ENCODE results near the gene PLK3. TPM values are rescaled to one million over a fixed set of nuclear protein-coding genes. Genes with fewer than 3 reads are reported as not detected.
"Not testable (repeated sequence)": the region's sequence is repeated elsewhere in the genome, so short reads cannot be mapped to it uniquely, and the experiment has no call there.

The PLK3 gene
- total RNA-seq, 1 donor from 2014 or later, result 5.4 TPM

DNA sequence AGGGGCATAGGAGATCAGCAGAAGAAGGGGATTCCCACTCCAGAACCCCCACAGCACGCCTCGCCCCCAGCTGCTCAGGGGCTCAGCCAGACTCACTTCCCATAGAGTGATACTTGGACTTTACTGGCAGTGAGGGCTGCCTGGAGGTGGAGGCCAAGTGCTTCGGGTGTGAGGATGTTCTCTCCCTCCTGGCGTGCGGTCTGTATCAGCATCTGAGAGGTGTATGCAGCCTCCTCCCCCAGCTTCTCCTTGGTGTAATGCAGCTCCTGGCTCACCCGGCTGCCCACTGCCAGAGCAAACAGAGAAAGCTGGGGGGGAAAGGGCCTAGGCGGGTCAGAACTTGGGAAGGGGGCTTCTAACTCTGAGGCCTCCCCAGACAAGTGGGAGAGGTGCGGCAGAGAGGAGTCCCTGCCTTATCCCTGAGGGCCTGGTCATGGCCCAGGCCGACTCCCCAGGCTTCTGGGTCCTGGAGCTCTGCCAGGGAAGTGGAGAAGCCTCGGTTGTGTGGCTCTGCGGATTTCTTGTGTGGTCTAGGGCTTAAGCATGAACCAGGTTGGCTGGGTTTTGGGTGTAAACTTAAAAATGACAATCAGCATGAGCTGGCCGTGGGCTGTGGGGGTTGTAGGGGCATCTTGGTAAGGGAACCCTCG is 32.0 kb downstream of the PLK3 start:
- H3K4me1 ChIP-seq, result peaks cover 8% of the 10 kb centered on the region
- no peak overlapping the region for H3K27ac ChIP-seq (replicated peaks)
- H3K9me3 ChIP-seq (replicated peaks), result no peaks in the 10 kb centered on the region
- intact Hi-C loops (cut with micrococcal nuclease), result no loop called here
- no peaks in the 10 kb centered on the region for H3K36me3 ChIP-seq
- H3K4me3 ChIP-seq, result no peak overlapping the region
- DNase-seq, result no peak
- H3K27me3 ChIP-seq (ENCODE audit: low read depth), result no peaks in the 10 kb centered on the region
- TF ChIP-seq CTCF (IDR thresholded peaks at IDR 0.05; ENCODE audit: borderline replicate concordance), result no peak

DNA sequence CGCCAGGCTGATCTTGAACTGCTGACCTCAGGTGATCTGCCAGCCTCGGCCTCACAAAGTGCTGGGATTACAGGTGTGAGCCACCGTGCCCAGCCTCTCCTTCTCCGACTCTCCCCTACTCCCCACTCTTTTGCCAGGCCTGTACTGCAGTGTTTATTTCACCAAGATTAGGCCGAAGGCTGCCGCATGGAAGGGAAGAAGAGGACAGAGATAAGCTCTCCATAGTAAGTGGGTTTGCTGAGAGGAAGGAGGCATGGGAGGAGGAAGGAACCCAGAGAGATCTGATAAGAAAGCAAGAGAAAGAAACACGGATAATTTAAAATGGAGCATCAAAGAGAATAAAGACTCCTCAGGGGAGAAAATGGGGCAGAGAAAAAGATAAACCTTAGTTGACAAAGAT is 34.2 kb downstream of the PLK3 start:
- H3K9me3 ChIP-seq (replicated peaks), result no peaks in the 10 kb centered on the region
- intact Hi-C loops (cut with micrococcal nuclease), result no loop called here
- no peak overlapping the region for H3K4me3 ChIP-seq
- no peaks in the 10 kb centered on the region for H3K36me3 ChIP-seq
- no peak for DNase-seq
- no peak for TF ChIP-seq CTCF (IDR thresholded peaks at IDR 0.05; ENCODE audit: borderline replicate concordance)
- H3K4me1 ChIP-seq, result peaks cover 8% of the 10 kb centered on the region
- H3K27ac ChIP-seq (replicated peaks), result no peak overlapping the region
- H3K27me3 ChIP-seq (ENCODE audit: low read depth), result no peaks in the 10 kb centered on the region

GRCh38 chr1:44835738-44836675 is 35.8 kb downstream of the PLK3 start:
- H3K27me3 ChIP-seq (ENCODE audit: low read depth), result no peaks in the 10 kb centered on the region
- H3K9me3 ChIP-seq (replicated peaks), result no peaks in the 10 kb centered on the region
- H3K27ac ChIP-seq (replicated peaks), result no peak overlapping the region
- no peaks in the 10 kb centered on the region for H3K36me3 ChIP-seq
- H3K4me3 ChIP-seq, result peak overlapping the region; percentile 10
- DNase-seq, result peak; percentile 85
- peaks cover 8% of the 10 kb centered on the region for H3K4me1 ChIP-seq
- intact Hi-C loops (cut with micrococcal nuclease), result no loop called here
- peak; percentile 92 for TF ChIP-seq CTCF (IDR thresholded peaks at IDR 0.05; ENCODE audit: borderline replicate concordance)

GRCh38 chr1:44838294-44838693 is 38.1 kb downstream of the PLK3 start:
- DNase-seq, result not testable (repeated sequence)

DNA sequence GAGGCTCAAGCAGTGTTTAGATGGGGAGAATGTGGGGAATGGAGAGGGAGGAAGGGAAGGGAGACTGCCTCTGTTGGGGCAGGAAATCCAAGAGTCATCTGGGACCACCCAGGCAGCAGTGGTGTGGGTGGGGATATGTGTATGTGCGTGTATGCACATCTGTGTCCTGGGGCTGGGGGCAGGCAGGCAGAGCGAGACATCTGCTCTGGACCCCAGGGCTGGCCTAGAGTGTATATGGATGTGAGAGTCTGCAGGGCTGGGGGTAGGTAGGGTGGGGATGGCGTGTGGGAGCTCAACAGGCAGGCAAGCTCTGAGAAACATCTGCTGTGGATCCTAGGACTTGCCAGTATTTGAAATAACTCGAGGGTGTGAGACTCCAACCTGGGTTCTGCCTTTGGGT is 39.4 kb downstream of the PLK3 start:
- TF ChIP-seq CTCF (IDR thresholded peaks at IDR 0.05; ENCODE audit: borderline replicate concordance), result no peak
- H3K36me3 ChIP-seq, result no peaks in the 10 kb centered on the region
- H3K4me3 ChIP-seq, result no peak overlapping the region
- intact Hi-C loops (cut with micrococcal nuclease), result no loop called here
- H3K9me3 ChIP-seq (replicated peaks), result no peaks in the 10 kb centered on the region
- H3K27ac ChIP-seq (replicated peaks), result no peak overlapping the region
- DNase-seq, result no peak
- no peaks in the 10 kb centered on the region for H3K27me3 ChIP-seq (ENCODE audit: low read depth)
- H3K4me1 ChIP-seq, result peaks cover 19% of the 10 kb centered on the region

More at GRCh38 chr1:44838294-44838693, 38.1 kb downstream of the PLK3 start:
- H3K36me3 ChIP-seq; H3K27me3 ChIP-seq (ENCODE audit: low read depth); intact Hi-C loops (cut with micrococcal nuclease); H3K9me3 ChIP-seq (replicated peaks); H3K27ac ChIP-seq (replicated peaks); H3K4me3 ChIP-seq: not testable (repeated sequence)
- peaks cover 16% of the 10 kb centered on the region for H3K4me1 ChIP-seq

DNA sequence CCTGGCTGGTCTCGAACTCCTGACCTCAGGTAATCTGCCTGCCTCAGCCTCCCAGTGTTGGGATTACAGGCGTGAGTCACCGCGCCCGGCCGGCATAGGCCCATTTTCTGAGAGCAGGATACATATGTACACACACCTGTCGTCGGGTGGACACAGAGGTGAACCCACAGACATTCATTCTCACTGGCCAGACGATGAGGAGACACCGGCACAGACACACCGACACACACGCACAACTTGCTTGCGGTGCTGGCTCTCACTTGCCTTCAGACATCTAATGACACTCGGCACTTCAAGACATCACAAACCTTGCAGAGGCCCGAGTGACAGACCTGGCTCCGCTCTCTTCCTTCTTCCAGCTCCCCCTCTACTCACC is 42.3 kb downstream of the PLK3 start:
- no peak for TF ChIP-seq CTCF (IDR thresholded peaks at IDR 0.05; ENCODE audit: borderline replicate concordance)
- intact Hi-C loops (cut with micrococcal nuclease), result no loop called here
- peaks cover 11% of the 10 kb centered on the region for H3K4me1 ChIP-seq
- no peaks in the 10 kb centered on the region for H3K36me3 ChIP-seq
- DNase-seq, result no peak
- H3K4me3 ChIP-seq, result peak overlapping the region; percentile 70
- peak overlapping the region; percentile 50 for H3K27ac ChIP-seq (replicated peaks)
- no peaks in the 10 kb centered on the region for H3K9me3 ChIP-seq (replicated peaks)
- no peaks in the 10 kb centered on the region for H3K27me3 ChIP-seq (ENCODE audit: low read depth)
